ENCODE measurements around the gene HDAC4. TPM values are rescaled to one million over a fixed set of nuclear protein-coding genes. Genes with fewer than 3 reads are reported as not detected.

Gene HDAC4
- total RNA-seq, 4 donors from 2014 or later = 68.0 to 123 (median 86.5) TPM

DNA sequence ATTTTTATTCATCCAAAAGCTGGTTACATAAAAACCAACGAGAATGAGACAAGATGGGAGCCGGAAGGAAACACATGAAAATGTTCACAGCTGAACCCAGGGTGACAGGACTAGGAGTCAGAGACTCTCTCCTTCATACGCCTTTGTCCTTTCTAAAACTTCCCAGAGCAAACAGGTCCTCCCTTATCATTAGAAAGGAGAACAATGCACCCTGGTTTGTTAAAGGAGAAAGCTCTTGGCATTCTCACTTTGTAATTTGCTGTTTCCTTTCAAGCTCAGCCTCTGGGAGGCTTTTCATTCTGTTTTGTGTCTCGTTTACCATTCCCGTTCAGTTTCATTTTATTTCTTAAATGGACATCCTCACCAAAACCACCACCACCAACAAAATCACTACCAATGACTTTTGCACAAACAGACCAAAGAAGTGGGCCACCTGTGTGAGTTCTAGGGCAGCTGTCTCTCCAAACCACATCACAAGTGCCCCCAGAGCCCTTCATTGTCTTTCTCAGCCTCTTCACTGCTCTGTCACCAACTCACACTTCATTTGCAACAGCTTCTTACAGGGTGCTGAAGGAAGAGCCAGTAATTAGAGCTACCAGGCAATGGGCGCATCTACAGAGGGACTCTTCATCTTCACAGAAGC is 105.3 kb downstream of the HDAC4 start:
- WGBS, 2 donors = 43 to 46% methylated on average over 6 of the region's 6 CpGs
- TF ChIP-seq EP300 (IDR thresholded peaks at IDR 0.05) (no peak), POLR2A (IDR thresholded peaks at IDR 0.05) (no peak)
- TF ChIP-seq, protein P1, sequence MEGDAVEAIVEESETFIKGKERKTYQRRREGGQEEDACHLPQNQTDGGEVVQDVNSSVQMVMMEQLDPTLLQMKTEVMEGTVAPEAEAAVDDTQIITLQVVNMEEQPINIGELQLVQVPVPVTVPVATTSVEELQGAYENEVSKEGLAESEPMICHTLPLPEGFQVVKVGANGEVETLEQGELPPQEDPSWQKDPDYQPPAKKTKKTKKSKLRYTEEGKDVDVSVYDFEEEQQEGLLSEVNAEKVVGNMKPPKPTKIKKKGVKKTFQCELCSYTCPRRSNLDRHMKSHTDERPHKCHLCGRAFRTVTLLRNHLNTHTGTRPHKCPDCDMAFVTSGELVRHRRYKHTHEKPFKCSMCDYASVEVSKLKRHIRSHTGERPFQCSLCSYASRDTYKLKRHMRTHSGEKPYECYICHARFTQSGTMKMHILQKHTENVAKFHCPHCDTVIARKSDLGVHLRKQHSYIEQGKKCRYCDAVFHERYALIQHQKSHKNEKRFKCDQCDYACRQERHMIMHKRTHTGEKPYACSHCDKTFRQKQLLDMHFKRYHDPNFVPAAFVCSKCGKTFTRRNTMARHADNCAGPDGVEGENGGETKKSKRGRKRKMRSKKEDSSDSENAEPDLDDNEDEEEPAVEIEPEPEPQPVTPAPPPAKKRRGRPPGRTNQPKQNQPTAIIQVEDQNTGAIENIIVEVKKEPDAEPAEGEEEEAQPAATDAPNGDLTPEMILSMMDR (IDR thresholded peaks at IDR 0.05) = no peak
- Histone ChIP-seq H3K4me1 (peaks cover 0 to 94% (median 73%) of the 10 kb centered on the region in 4 donors), H3K27me3 (no peaks in the 10 kb centered on the region), H3K9me3 (no peaks in the 10 kb centered on the region), H3K36me3 (no peaks in the 10 kb centered on the region), H3K27ac (peak overlapping the region; percentile 9 to 87 (median 68)), H3K4me3 (no peak overlapping the region)
- no peak for DNase-seq (ENCODE audit: low spot score in 2 of 2)

GRCh38 chr2:239294571-239295054 is 106.2 kb downstream of the HDAC4 start:
- Histone ChIP-seq H3K36me3 (no peaks in the 10 kb centered on the region), H3K9me3 (no peaks in the 10 kb centered on the region), H3K27me3 (no peaks in the 10 kb centered on the region), H3K4me1 (peaks cover 0 to 93% (median 70%) of the 10 kb centered on the region in 4 donors), H3K27ac (peak overlapping the region in 3 of 4 donors; percentile 36 to 89 (median 83)), H3K4me3 (no peak overlapping the region)
- DNase-seq (ENCODE audit: low spot score in 2 of 2) = peak in 1 of 2 donors; percentile 6
- TF ChIP-seq POLR2A (IDR thresholded peaks at IDR 0.05) (no peak), EP300 (IDR thresholded peaks at IDR 0.05) (no peak)
- TF ChIP-seq, protein P1 (IDR thresholded peaks at IDR 0.05) = no peak
- WGBS, 2 donors = 85 to 89% methylated on average over 13 to 14 of the region's 14 CpGs

- no peak for TF ChIP-seq POLR2A (IDR thresholded peaks at IDR 0.05)
- no peak for TF ChIP-seq EP300 (IDR thresholded peaks at IDR 0.05)
- TF ChIP-seq, protein P1 (IDR thresholded peaks at IDR 0.05) = no peak
- Histone ChIP-seq H3K27me3 (no peaks in the 10 kb centered on the region), H3K4me3 (no peak overlapping the region), H3K9me3 (no peaks in the 10 kb centered on the region), H3K36me3 (no peaks in the 10 kb centered on the region), H3K4me1 (peaks cover 0 to 93% (median 67%) of the 10 kb centered on the region in 4 donors), H3K27ac (peak overlapping the region in 3 of 4 donors; percentile 36 to 89 (median 83))
- WGBS, 2 donors = 85 to 89% methylated on average over 15 of the region's 15 CpGs
- peak in 1 of 2 donors; percentile 4 for DNase-seq (ENCODE audit: low spot score in 2 of 2)
Observed at GRCh38 chr2:239293775-239294430, 106.9 kb downstream of the HDAC4 start.

DNA sequence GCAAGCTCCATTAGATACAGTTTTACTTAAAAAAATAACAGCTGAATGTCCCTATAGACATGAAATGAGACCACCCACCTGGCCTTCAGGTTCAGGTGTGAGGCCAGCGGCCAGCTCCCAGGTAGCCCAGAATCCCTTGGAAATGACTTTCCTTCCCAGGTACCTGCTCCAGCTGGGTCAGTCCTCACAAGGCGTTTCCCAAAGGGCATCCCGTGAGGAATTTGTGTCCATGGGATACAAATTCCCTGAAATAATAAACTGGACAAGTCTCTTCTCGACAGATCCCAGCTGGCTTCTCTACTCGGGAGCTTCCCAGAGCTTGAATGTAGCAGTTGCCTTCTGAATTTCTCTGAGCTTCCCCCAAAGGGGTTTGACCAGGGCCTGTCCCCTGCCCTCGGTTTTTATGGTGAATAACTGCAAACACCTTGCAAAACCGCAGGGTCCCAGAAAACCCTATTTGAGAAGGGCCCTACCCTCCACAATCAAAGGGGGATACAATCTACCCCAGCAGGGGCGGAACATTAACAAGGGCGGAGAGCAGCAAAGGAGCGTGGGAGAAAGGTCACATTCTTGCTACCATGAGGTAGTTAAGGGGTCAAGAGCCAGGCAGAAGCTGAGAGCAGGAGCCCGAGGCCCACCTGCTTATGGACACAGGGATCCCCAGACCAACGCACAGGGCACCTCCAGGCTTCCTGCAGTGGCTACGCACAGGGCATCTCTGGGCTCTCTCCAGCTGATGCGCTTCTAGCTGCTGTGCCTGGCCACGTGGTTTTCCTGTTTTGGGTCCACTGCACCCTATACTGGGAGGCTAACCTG is 107.7 kb downstream of the HDAC4 start:
- TF ChIP-seq EP300 (IDR thresholded peaks at IDR 0.05) = no peak
- TF ChIP-seq POLR2A (IDR thresholded peaks at IDR 0.05) = no peak
- TF ChIP-seq, protein P1 (IDR thresholded peaks at IDR 0.05) = no peak
- peak in 1 of 2 donors; percentile 10 for DNase-seq (ENCODE audit: low spot score in 2 of 2)
- no peak overlapping the region for H3K4me3 ChIP-seq
- no peaks in the 10 kb centered on the region for H3K27me3 ChIP-seq
- H3K36me3 ChIP-seq = no peaks in the 10 kb centered on the region
- H3K9me3 ChIP-seq = no peaks in the 10 kb centered on the region
- H3K4me1 ChIP-seq = peaks cover 0 to 95% (median 69%) of the 10 kb centered on the region in 4 donors
- WGBS, 2 donors = 65 to 66% methylated on average over 14 to 15 of the region's 15 CpGs
- H3K27ac ChIP-seq = peak overlapping the region in 3 of 4 donors; percentile 17 to 89 (median 83)

All from tibial nerve (tissue), 4 donors.